ENCODE results near the gene PTX4.

Gene PTX4

DNA sequence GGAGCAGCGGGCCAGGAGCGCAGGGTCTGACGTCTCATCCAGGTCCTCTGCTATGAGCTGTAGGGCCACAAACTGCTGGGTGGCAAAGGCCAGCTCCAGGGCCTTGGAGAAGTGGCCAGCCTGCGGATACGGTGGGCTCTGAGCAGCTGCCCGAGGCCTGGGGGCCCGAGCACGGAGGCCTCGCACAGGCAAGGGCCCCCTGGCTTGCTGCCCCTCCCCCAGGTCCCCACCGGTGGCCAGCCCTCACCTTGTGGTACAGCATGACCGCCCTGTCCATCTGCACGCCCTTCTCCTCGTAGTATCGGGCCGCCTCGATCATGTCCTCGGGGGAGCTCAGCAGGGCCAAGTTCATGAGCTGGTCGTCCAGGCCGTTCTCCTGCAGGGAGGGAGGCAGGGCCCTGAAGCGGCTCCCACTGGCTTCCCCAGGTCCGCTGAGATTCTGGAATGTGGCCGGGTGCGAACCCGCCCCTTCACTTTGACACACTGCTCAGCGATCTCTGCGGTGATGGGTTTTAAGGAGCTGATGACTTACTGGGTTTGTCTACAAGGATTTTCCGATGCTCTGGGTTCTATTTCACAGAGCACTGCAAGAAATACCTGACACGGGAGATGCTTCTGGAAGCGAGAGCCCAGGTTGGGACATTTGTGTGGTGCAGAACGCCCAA lies 35.0 kb upstream of the PTX4 start:
- DNase-seq (ENCODE audit: low read depth in 2 of 2), result no peak

GRCh38 chr16:1520461-1520860 lies 31.7 kb upstream of the PTX4 start:
- no peak for DNase-seq (ENCODE audit: low read depth in 2 of 2)

DNA sequence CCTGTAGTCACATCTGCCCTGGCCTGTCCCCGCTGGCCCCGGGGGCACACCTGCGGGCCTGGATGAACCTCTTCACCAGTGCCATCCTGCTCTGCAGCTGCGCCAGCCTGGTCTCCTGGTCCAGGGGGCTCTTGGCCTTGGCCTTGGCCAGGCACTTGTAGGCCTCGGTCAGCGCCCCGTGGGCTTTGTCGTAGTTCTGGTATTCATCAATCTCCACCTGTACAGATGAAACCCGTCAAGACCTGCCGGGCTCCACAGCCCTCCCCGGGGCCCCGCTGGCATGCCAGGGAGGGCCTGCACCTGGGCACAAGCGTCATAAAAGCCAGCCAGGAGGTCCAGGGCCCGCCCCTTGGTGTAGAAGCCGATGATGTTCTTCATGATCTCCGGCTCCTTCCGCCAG lies 31.1 kb upstream of the PTX4 start:
- DNase-seq (ENCODE audit: low read depth in 2 of 2), result no peak

GRCh38 chr16:1518626-1519135 lies 29.9 kb upstream of the PTX4 start:
- no peak for DNase-seq (ENCODE audit: low read depth in 2 of 2)

GRCh38 chr16:1514507-1514906 lies 25.8 kb upstream of the PTX4 start:
- DNase-seq (ENCODE audit: low read depth in 2 of 2), result no peak

GRCh38 chr16:1512774-1513173 lies 24.0 kb upstream of the PTX4 start:
- no peak for DNase-seq (ENCODE audit: low read depth in 2 of 2)

- DNase-seq (ENCODE audit: low read depth in 2 of 2), result no peak
Measured at GRCh38 chr16:1511662-1512569, 23.2 kb upstream of the PTX4 start.

DNA sequence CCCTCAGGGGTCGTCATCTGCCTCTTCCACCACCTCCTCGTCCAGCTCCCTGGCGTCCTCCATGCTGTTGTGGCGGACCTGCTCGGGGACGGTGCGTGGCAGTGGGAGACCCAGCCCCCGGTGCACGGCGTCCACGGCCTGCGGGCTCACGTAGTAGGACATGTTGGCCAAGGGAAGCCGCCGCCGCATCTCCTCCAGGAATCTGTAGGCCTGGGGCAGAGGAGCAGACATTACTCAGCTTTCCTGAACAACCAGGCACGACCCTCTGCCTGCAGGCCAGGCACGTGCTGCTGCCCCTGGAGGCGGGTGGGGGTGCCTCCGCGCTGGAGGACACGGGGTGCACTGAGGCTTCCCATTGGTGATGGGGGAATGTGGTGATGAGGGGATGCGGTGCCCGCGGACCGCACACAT lies 22.2 kb upstream of the PTX4 start:
- DNase-seq (ENCODE audit: low read depth in 2 of 2), result no peak

- DNase-seq (ENCODE audit: low read depth in 2 of 2), result no peak
Measured at GRCh38 chr16:1510272-1510671, 21.5 kb upstream of the PTX4 start.

GRCh38 chr16:1509307-1510221 lies 20.8 kb upstream of the PTX4 start:
- no peak for DNase-seq (ENCODE audit: low read depth in 2 of 2)

GRCh38 chr16:1508494-1509187 lies 19.9 kb upstream of the PTX4 start:
- no peak for DNase-seq (ENCODE audit: low read depth in 2 of 2)

- no peak for DNase-seq (ENCODE audit: low read depth in 2 of 2)
Measured at GRCh38 chr16:1506494-1507213, 17.9 kb upstream of the PTX4 start.

DNA sequence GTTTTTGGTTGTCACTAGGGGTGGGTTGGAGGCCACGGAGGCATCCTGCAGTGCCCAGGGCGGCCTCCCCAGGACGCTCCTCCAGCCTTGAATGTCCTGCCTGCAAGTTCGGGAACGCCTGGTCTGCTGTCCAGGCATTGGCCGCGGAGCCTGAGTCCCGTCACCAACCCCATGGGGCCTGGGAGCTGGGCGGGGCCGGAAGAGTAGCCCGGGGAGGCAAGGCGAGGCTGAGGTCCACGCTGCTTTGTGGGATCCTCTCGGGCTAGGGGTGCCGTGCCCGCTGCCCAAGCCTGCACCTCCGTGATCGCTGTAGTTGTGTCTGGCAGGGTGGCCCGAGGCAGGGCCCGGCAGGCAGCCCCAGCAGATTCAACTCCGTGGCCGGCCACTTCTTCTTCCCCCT lies 17.2 kb upstream of the PTX4 start:
- DNase-seq (ENCODE audit: low read depth in 2 of 2), result no peak

DNA sequence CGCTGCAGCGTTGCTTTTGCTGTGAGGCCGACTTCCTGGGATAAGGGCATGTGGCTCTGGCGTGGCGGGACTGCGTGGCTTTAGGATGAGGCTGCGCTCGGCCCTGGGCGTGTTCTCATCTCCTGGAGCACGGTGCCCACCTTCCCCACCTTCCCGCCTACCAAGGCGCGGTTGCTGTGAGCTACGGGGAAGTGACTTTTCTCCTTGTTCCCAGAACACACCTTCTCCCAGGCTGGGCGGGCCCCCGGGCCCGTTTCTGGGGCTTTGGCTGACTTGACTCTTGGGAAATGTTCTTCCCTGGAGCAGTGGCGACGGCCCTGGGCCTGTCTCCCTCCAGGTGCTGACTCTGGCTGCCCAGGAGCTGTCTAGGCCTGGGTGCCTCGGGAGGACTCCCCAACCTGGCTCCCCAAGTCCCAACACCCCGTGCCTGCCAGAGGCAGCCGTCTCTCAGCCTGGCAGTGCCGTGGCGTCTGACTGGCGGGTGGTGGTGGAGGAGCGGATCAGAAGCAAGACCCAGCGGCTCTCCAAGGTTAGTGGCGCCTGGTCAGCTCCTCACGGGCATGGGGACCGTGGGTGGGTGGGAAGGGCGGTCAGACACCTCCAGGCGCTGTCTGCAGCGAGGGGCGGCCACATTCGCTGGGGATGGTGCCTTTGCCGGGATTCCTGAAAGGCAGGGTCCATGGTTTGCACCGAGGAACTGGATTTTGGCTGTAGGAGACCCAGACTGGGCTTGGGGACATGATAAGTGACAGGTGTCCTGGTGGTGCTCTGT lies 16.5 kb upstream of the PTX4 start:
- DNase-seq (ENCODE audit: low read depth in 2 of 2), result no peak

- DNase-seq (ENCODE audit: low read depth in 2 of 2), result no peak
Measured at GRCh38 chr16:1503110-1503955, 14.6 kb upstream of the PTX4 start.

DNA sequence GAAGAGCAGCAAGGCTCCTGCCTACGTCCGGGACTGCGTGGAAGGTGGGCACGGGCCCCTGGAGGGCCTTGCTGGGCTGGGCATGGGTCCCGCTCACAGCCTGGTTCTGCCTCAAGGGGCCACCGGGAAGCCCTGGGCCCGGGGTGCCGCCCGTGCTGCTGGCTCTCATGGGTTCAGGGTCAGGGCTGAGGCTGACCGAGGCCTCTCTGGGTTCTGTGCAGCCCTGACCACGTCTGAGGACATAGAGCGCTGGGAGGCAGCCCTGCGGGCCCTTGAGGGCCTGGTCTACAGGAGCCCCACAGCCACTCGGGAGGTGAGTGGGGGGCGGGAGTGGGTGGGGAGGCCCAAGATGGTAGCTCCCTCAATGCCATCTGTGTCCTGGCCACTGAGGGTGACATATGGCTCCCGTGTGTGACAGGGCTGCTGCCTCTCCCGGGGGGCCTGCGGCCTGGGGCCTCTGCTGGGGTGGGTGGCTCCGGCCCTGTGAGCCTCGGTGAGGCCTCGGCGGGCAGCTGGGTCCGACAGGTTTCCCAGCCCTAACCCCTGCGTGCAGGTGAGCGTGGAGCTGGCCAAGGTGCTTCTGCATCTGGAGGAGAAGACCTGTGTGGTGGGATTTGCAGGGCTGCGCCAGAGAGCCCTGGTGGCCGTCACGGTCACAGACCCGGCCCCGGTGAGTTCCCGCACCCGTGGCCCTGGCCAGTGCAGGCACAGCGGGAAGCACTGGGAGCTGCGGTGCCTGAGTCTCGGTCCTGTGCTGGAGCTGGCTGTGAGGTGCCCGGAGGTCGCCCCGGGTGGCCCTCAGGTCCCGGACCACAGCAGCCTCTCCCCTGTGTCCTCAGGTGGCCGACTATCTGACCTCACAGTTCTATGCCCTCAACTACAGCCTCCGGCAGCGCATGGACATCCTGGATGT lies 13.6 kb upstream of the PTX4 start:
- no peak for DNase-seq (ENCODE audit: low read depth in 2 of 2)

DNA sequence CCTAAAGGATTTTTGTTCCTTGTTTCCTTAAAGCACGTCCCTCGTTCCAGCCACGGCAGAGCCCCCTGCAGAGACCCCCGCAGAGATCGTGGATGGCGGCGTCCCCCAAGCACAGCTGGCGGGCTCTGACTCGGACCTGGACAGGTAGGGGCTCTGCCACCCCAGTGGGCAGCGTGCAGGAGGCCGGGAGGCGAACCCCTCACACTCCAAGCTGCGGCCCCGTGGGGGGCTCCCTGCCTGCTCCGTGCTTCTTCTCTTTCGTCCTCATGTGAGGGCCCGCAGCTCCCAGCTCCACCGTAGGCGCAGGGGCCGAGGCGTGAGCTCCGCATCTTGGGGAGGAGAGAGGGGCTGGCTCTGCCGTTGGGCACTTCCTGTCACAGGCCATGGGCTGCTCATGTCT lies 12.9 kb upstream of the PTX4 start:
- DNase-seq (ENCODE audit: low read depth in 2 of 2), result no peak

All from stimulated activated CD4-positive, alpha-beta T cell treated with anti-CD3 and anti-CD28 coated beads, Interleukin-1b, Interleukin-23, amount 100 ng/mL, for 1 hour (primary cell).